ENCODE measurements around the gene PLXND1.

Gene PLXND1

DNA sequence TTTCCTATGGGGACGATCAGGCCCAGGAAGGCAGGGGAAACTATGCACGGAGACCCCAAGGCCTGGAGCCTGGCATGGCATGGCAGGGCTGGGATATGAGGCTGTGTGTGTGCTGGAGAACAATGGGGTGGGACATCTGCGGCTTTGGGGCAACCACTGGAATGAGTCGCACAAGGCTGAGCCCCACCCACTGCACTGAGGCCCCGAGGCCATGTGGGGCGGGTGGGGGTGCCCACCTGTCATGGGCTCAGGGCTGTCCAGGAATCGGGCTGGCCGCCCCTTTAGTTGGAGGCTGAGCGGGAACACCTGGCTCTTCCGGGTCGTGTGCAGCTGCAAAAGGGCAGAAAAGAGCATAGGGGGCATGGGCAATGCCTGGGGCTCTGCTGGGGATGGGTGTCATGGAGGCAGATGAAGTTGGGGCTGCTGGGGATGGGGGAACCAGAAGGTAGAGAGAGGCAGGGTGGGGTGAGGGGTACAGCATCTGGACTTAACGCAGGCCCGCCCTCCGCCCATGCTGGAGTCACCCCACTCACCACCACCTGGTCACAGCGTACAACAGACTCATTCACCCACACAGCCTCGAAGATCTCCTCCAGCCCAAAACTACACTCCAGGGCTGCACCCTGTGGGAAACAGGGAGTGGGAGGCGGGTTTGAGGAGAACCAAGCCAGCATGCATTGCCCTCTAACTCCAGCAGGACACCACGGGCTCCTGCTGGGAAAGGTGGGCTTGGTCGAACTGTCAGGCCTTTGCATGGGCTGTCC is 31.1 kb downstream of the PLXND1 start:
- H3K4me3 ChIP-seq (ENCODE audit: insufficient read depth, low read depth, low read length): no peak overlapping the region
- H3K36me3 ChIP-seq (ENCODE audit: control insufficient read depth, insufficient read depth, low read length): no peaks in the 10 kb centered on the region
- peaks cover 15% of the 10 kb centered on the region for H3K4me1 ChIP-seq (ENCODE audit: control insufficient read depth, insufficient read depth, low read length)
- 91 to 93% methylated on average over 19 of the region's 19 CpGs for WGBS, 2 experiments
- H3K27ac ChIP-seq (ENCODE audit: insufficient read depth, low read depth, low read length, poor library complexity, severe bottlenecking): no peak overlapping the region
- H3K27me3 ChIP-seq (ENCODE audit: control insufficient read depth, insufficient read depth, low read length, poor library complexity, severe bottlenecking): no peaks in the 10 kb centered on the region
- no peaks in the 10 kb centered on the region for H3K9me3 ChIP-seq (ENCODE audit: control insufficient read depth, low read length)

DNA sequence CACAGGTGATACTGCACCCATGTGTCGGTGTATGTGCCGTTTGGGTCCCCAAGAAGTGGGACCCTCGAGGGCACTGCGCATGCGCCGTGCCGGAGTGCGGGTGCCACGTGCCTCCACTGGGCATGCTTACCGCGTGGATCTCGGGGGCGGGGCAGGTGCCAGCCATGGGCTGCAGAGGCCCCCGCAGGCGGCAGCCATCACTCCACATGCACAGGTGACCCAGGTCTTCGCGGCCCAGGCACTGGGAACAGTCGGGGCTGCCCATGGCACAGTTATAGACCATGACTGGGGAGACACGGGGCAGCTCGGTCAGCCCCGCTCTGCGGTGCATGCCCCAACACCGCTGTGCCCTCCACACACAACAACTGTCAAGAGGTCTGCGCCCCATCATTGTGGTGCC is 32.3 kb downstream of the PLXND1 start:
- Histone ChIP-seq H3K27me3 (ENCODE audit: control insufficient read depth, insufficient read depth, low read length, poor library complexity, severe bottlenecking) (no peaks in the 10 kb centered on the region), H3K9me3 (ENCODE audit: control insufficient read depth, low read length) (no peaks in the 10 kb centered on the region), H3K27ac (ENCODE audit: insufficient read depth, low read depth, low read length, poor library complexity, severe bottlenecking) (no peak overlapping the region), H3K4me3 (ENCODE audit: insufficient read depth, low read depth, low read length) (no peak overlapping the region), H3K4me1 (ENCODE audit: control insufficient read depth, insufficient read depth, low read length) (peaks cover 15% of the 10 kb centered on the region), H3K36me3 (ENCODE audit: control insufficient read depth, insufficient read depth, low read length) (no peaks in the 10 kb centered on the region)
- WGBS, 2 experiments: 95% methylated on average over 24 of the region's 24 CpGs

DNA sequence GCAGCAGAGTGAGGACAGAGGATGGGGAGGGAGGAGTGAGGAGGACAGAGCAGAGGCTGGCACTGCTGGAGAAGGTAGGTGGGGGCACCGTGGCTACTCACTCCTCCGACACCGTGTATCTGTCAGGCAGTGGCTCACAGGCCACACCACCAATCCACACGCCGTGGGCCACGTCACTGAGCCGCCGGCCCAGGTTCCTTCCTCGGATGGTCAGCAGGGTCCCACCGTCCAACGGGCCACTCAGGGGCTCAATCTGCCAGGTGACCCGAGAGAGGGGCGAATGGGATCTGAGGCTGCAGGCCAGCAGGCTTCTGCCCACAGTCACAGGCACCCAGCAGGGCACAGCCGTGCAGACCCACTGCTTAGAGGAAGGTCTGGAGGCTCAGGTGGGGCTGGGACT is 33.0 kb downstream of the PLXND1 start:
- Histone ChIP-seq H3K27ac (ENCODE audit: insufficient read depth, low read depth, low read length, poor library complexity, severe bottlenecking) (no peak overlapping the region), H3K4me3 (ENCODE audit: insufficient read depth, low read depth, low read length) (no peak overlapping the region), H3K36me3 (ENCODE audit: control insufficient read depth, insufficient read depth, low read length) (no peaks in the 10 kb centered on the region), H3K9me3 (ENCODE audit: control insufficient read depth, low read length) (no peaks in the 10 kb centered on the region), H3K4me1 (ENCODE audit: control insufficient read depth, insufficient read depth, low read length) (peaks cover 15% of the 10 kb centered on the region), H3K27me3 (ENCODE audit: control insufficient read depth, insufficient read depth, low read length, poor library complexity, severe bottlenecking) (no peaks in the 10 kb centered on the region)
- WGBS, 2 experiments: 93 to 95% methylated on average over 14 of the region's 14 CpGs

DNA sequence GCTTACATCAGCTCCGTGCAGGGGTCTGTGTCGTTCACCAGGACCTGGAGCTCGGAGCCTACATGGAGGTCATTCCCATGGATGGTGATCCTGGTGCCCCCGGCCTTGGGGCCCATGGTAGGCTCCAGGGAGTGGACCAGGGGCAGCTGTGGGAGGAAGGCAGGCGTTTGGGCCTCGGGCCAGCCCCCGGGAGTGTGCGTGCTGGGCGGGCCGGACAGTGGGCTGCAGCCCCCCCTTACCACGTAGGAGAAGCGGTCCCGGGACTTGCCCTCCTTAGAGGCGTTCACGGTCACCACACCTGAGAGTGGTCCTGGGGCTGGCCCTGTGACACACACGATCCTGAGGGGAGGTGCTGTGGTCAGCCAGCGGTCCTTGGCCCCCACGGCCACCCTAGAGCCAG is 33.9 kb downstream of the PLXND1 start:
- no peaks in the 10 kb centered on the region for H3K36me3 ChIP-seq (ENCODE audit: control insufficient read depth, insufficient read depth, low read length)
- H3K4me3 ChIP-seq (ENCODE audit: insufficient read depth, low read depth, low read length): no peak overlapping the region

DNA sequence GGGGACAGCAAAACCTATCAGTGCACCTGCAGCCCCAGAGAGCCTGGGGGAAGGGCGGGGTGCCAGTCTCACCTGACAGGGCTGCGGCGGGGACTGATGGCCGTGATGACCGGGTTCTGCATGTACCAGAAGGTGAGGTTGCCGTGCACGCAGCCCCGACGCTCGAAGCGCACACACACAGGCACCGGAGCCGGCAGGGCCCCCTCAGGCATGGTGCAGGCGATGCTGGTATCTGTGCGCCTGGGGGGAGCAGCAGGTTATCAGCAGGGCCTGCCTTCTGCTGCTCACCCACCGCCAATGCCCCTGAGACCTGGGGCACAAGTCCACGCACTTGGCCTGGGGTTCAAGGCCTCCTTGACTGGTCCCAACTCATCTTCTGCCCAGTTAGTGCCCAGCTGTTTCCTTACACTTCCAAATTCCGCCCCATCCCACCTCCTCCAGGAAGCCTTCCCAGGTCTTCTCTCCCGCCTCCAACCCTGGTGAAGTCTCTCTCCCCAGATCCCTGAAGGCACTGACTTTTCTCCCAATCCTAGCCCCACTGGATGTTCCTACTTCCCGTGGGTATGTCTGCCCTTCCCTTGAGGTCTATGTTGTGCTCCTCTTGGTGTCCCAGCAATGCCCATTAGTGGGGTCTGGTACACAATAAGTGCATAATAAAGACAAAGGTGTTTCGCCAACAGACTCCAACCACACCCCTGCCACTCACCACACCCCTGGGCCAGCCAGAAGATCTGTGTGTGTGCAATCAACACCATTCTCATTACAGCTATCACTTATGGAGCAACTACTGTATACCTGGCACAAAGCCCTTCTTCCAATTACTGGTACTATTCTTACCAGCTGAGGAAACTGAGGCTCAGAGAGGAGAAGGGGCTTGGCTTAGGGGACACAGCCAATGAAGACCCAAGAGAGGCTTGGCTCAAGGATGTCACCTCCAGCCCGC is 34.6 kb downstream of the PLXND1 start:
- Histone ChIP-seq H3K9me3 (ENCODE audit: control insufficient read depth, low read length) (no peaks in the 10 kb centered on the region), H3K36me3 (ENCODE audit: control insufficient read depth, insufficient read depth, low read length) (no peaks in the 10 kb centered on the region), H3K27ac (ENCODE audit: insufficient read depth, low read depth, low read length, poor library complexity, severe bottlenecking) (no peak overlapping the region), H3K4me1 (ENCODE audit: control insufficient read depth, insufficient read depth, low read length) (peaks cover 15% of the 10 kb centered on the region), H3K4me3 (ENCODE audit: insufficient read depth, low read depth, low read length) (no peak overlapping the region), H3K27me3 (ENCODE audit: control insufficient read depth, insufficient read depth, low read length, poor library complexity, severe bottlenecking) (no peaks in the 10 kb centered on the region)
- WGBS, 2 experiments: 94 to 95% methylated on average over 22 of the region's 22 CpGs

More for the DNA sequence above, 33.9 kb downstream of the PLXND1 start:
- H3K9me3 ChIP-seq (ENCODE audit: control insufficient read depth, low read length): no peaks in the 10 kb centered on the region
- no peaks in the 10 kb centered on the region for H3K27me3 ChIP-seq (ENCODE audit: control insufficient read depth, insufficient read depth, low read length, poor library complexity, severe bottlenecking)
- no peak overlapping the region for H3K27ac ChIP-seq (ENCODE audit: insufficient read depth, low read depth, low read length, poor library complexity, severe bottlenecking)
- WGBS, 2 experiments: 93 to 94% methylated on average over 18 of the region's 18 CpGs
- H3K4me1 ChIP-seq (ENCODE audit: control insufficient read depth, insufficient read depth, low read length): peaks cover 15% of the 10 kb centered on the region

DNA sequence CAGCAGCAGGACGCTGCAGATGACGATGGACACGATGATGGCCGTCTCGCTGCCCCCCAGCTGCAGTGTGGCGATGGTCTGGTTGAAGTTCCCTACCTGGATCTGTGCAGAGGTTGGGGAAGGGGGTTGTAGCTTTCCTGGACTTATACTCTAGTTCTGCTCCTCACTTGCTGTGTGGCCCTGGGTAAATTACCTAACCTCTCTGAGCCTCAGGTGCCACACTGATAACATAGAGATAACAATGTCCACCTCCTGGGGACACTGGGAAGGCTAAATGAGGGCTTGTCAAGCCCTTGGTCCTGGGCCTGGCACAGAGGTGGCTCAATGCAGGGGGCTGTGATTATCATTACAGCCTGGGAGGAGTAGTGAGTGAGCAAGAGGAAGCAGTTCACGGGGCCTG is 36.6 kb downstream of the PLXND1 start:
- Histone ChIP-seq H3K36me3 (ENCODE audit: control insufficient read depth, insufficient read depth, low read length) (no peaks in the 10 kb centered on the region), H3K4me3 (ENCODE audit: insufficient read depth, low read depth, low read length) (no peak overlapping the region)
- WGBS, 2 experiments: 94 to 96% methylated on average over 7 of the region's 7 CpGs

DNA sequence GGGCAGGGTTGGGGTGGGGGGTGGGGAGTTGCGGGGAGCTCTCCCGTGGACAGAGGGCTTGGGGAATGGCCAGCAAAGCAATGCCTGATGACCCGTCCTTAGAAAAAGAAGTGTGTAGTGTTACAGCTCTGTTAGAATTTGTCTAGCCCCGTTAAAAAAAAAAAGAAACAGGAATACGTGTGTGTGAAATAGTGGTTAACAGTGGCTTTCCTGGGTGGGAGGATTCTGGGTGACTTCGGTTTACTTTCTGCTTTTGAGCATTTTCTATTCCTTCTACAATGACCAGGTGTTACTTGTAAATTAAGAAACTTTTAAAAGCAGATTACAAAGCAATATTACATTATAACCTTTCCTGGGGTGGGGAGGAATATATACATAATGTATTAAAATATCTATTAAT is 38.5 kb downstream of the PLXND1 start:
- Histone ChIP-seq H3K36me3 (ENCODE audit: control insufficient read depth, insufficient read depth, low read length) (no peaks in the 10 kb centered on the region), H3K9me3 (ENCODE audit: control insufficient read depth, low read length) (no peaks in the 10 kb centered on the region), H3K27me3 (ENCODE audit: control insufficient read depth, insufficient read depth, low read length, poor library complexity, severe bottlenecking) (no peaks in the 10 kb centered on the region), H3K4me3 (ENCODE audit: insufficient read depth, low read depth, low read length) (no peak overlapping the region), H3K27ac (ENCODE audit: insufficient read depth, low read depth, low read length, poor library complexity, severe bottlenecking) (no peak overlapping the region), H3K4me1 (ENCODE audit: control insufficient read depth, insufficient read depth, low read length) (no peaks in the 10 kb centered on the region)
- 73 to 82% methylated on average over 5 to 6 of the region's 6 CpGs for WGBS, 2 experiments

More for the DNA sequence above, 36.6 kb downstream of the PLXND1 start:
- Histone ChIP-seq H3K27me3 (ENCODE audit: control insufficient read depth, insufficient read depth, low read length, poor library complexity, severe bottlenecking) (no peaks in the 10 kb centered on the region), H3K9me3 (ENCODE audit: control insufficient read depth, low read length) (no peaks in the 10 kb centered on the region), H3K27ac (ENCODE audit: insufficient read depth, low read depth, low read length, poor library complexity, severe bottlenecking) (no peak overlapping the region), H3K4me1 (ENCODE audit: control insufficient read depth, insufficient read depth, low read length) (no peaks in the 10 kb centered on the region)

DNA sequence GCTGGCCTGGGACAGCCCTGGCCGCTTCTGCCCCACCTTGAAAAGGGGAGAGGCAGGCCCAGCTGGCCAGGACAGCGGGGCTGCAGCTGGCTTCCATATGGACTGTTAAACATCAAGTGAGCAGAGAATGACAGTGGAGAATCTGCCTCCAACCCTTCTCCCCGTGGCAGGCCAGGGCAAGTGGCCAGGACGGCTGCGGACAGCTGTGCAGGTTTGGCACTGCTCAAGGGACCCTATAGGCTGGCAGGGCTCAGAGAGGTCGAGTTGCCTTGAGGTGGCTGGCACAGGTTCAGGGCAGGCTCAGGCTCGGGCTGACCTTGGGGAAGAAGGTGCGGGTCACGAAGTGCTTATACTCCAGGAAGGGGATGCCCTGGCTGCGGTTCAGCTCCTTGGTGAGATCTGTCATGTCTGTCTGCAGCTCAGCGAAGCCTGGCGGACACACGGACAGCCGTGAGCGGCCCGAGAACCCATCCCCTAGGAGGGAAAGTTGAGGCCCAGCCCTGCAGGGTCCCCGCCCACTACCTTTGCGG is 39.2 kb downstream of the PLXND1 start:
- Histone ChIP-seq H3K36me3 (ENCODE audit: control insufficient read depth, insufficient read depth, low read length) (no peaks in the 10 kb centered on the region), H3K9me3 (ENCODE audit: control insufficient read depth, low read length) (no peaks in the 10 kb centered on the region), H3K4me3 (ENCODE audit: insufficient read depth, low read depth, low read length) (no peak overlapping the region), H3K4me1 (ENCODE audit: control insufficient read depth, insufficient read depth, low read length) (no peaks in the 10 kb centered on the region), H3K27me3 (ENCODE audit: control insufficient read depth, insufficient read depth, low read length, poor library complexity, severe bottlenecking) (no peaks in the 10 kb centered on the region), H3K27ac (ENCODE audit: insufficient read depth, low read depth, low read length, poor library complexity, severe bottlenecking) (no peak overlapping the region)
- WGBS, 2 experiments: 90 to 91% methylated on average over 18 of the region's 18 CpGs

DNA sequence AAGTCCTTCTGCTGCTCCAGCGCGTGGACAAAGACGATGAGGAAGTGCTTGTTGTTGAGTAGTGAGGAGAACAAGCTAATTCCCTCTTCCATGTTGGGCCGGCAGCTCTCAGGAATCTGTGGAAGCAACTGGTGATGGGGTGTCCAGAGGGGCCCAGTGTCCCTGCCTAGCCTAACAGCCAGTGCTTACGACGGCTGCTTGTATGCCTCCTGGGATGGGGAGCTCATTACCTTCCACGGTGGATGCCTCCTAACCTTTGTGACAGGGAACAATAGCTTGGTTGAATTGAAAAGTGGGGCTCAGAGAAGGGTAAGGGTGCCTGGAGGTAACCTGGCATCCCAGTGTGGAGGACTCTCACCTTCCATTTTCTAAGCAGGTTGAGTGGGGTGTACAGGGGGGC is 40.6 kb downstream of the PLXND1 start:
- WGBS, 2 experiments: 94 to 97% methylated on average over 7 of the region's 7 CpGs
- Histone ChIP-seq H3K4me3 (ENCODE audit: insufficient read depth, low read depth, low read length) (no peak overlapping the region), H3K4me1 (ENCODE audit: control insufficient read depth, insufficient read depth, low read length) (peaks cover 5% of the 10 kb centered on the region), H3K27ac (ENCODE audit: insufficient read depth, low read depth, low read length, poor library complexity, severe bottlenecking) (no peak overlapping the region), H3K9me3 (ENCODE audit: control insufficient read depth, low read length) (no peaks in the 10 kb centered on the region), H3K27me3 (ENCODE audit: control insufficient read depth, insufficient read depth, low read length, poor library complexity, severe bottlenecking) (no peaks in the 10 kb centered on the region), H3K36me3 (ENCODE audit: control insufficient read depth, insufficient read depth, low read length) (no peaks in the 10 kb centered on the region)
